Natural killer cell (primary cell): ENCODE data around the gene SEC24A. TPM values are rescaled to one million over a fixed set of nuclear protein-coding genes. Genes with fewer than 3 reads are reported as not detected.
"Not testable (repeated sequence)": the region's sequence is repeated elsewhere in the genome, so short reads cannot be mapped to it uniquely, and the experiment has no call there.

ENCODE experiments used
- ATAC-seq, 3 donors: fragments of 150-1000 bp in 2 of 3; fragments of 200-7000 bp in 1 of 3; cut with Tn5 transposase; 1 replicate in 1 of 3; 2 replicates in 2 of 3; pipeline ENCODE4 v1.10.0; 2021; ENCODE audit warnings: mild to moderate bottlenecking in 2 of 3, moderate library complexity in 2 of 3
- DNase-seq, 2 donors: peaks; one replicate each; pipeline versions ENCODE4 v3.0.0 to v3.0.0-alpha.2; 2013 to 2021; ENCODE audit warnings: mixed read lengths in 1 of 2
- H3K27ac ChIP-seq: one replicate; pipeline ENCODE4 v1.5.1; 2013; ENCODE audit warnings: mild to moderate bottlenecking, low read length
- H3K27me3 ChIP-seq: one replicate; pipeline ENCODE4 v1.6.1; 2013; ENCODE audit warnings: low read length; ENCODE audit not compliant: control insufficient read depth, insufficient read depth
- H3K36me3 ChIP-seq: one replicate; pipeline ENCODE4 v1.6.1; 2013; ENCODE audit warnings: low read length; ENCODE audit not compliant: control insufficient read depth, insufficient read depth
- H3K4me1 ChIP-seq: one replicate; pipeline ENCODE4 v1.6.1; 2013; ENCODE audit warnings: low read length; ENCODE audit not compliant: control insufficient read depth, insufficient read depth
- H3K4me3 ChIP-seq: one replicate; pipeline ENCODE4 v1.5.1; 2013; ENCODE audit warnings: low read length
- H3K9me3 ChIP-seq: one replicate; pipeline ENCODE4 v1.6.1; 2013; ENCODE audit warnings: low read length; ENCODE audit not compliant: control insufficient read depth, insufficient read depth
- H3K27ac Mint-ChIP-seq, 2 donors: one replicate each; pipeline ENCODE4 v1.8.0; 2022; ENCODE audit warnings: mild to moderate bottlenecking in 2 of 2, mixed read lengths in 2 of 2, moderate library complexity in 1 of 2
- H3K27me3 Mint-ChIP-seq, 2 donors: one replicate each; pipeline ENCODE4 v1.8.0; 2022; ENCODE audit warnings: low read depth in 2 of 2, mixed read lengths in 2 of 2
- H3K36me3 Mint-ChIP-seq: one replicate; pipeline ENCODE4 v1.8.0; 2022; ENCODE audit warnings: mixed read lengths
- H3K4me1 Mint-ChIP-seq, 2 donors: one replicate each; pipeline ENCODE4 v1.8.0; 2022; ENCODE audit warnings: mixed read lengths in 2 of 2
- H3K4me3 Mint-ChIP-seq: one replicate; pipeline ENCODE4 v1.8.0; 2022; ENCODE audit warnings: mild to moderate bottlenecking, moderate library complexity, mixed read lengths
- H3K9me3 Mint-ChIP-seq, 2 donors: one replicate each; pipeline ENCODE4 v1.8.0; 2022; ENCODE audit warnings: mixed read lengths in 2 of 2
- WGBS: methylation state at CpG from one replicate; pipeline ENCODE4 v1.1.7; 2013; ENCODE audit warnings: missing lambda C conversion rate; ENCODE audit not compliant: insufficient coverage; 5-methylcytosine and 5-hydroxymethylcytosine counted together
- intact Hi-C: fragments of 100-400 bp; cut with micrococcal nuclease; formaldehyde crosslinking; loops from one replicate; pipeline ENCODE4 v1.14.2; 2022
- total RNA-seq, 4 donors: library from RNA; stranded (reverse); fragments of 120-200 nt in 1 of 4; gene quantifications; one replicate each; pipeline versions ENCODE4 v1.2.3 to v1.2.4, GENCODE V29; 2013 to 2022
- TF ChIP-seq, protein P1 (sequence below): fragments of 200-600 bp; IDR thresholded peaks from one replicate; pipeline ENCODE4 v1.8.0; 2022; ENCODE audit warnings: antibody characterized with exemption

Gene SEC24A
- total RNA-seq, 3 donors from 2014 or later (not counting 1 experiment from before 2014, with no cell fraction given) = 20.9 to 26.1 (median 25.0) TPM

DNA sequence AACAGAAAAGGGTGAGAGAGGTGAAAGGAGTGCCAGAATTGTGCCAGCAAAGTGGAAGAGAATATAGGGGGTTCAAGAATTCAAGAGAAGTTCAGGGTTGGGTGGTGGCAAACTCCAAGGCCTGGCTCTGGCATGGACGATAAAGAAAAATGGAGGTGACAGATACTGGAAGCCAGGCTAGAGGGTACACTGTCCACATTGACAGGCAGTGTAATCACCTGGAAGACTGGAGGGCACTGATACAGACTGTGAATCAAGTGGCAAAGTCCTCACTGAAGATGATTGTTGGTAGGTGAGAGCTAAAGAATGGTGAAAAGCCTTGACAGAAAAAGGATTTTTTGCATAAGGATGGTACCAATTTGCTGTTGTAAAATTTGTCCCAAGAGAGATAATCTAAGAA, 23.0 kb upstream of the SEC24A start:
- H3K9me3 ChIP-seq = no peaks in the 10 kb centered on the region
- Mint-ChIP-seq H3K27me3 (no peaks in the 10 kb centered on the region), H3K9me3 (no peaks in the 10 kb centered on the region), H3K4me3 (no peak overlapping the region), H3K27ac (peak overlapping the region; percentile 1 to 2), H3K36me3 (no peaks in the 10 kb centered on the region), H3K4me1 (peaks cover 15 to 26% of the 10 kb centered on the region in 2 donors)
- ATAC-seq (no peak), DNase-seq (no peak)
- no peaks in the 10 kb centered on the region for H3K27me3 ChIP-seq
- peaks cover 22% of the 10 kb centered on the region for H3K36me3 ChIP-seq
- TF ChIP-seq, protein P1, sequence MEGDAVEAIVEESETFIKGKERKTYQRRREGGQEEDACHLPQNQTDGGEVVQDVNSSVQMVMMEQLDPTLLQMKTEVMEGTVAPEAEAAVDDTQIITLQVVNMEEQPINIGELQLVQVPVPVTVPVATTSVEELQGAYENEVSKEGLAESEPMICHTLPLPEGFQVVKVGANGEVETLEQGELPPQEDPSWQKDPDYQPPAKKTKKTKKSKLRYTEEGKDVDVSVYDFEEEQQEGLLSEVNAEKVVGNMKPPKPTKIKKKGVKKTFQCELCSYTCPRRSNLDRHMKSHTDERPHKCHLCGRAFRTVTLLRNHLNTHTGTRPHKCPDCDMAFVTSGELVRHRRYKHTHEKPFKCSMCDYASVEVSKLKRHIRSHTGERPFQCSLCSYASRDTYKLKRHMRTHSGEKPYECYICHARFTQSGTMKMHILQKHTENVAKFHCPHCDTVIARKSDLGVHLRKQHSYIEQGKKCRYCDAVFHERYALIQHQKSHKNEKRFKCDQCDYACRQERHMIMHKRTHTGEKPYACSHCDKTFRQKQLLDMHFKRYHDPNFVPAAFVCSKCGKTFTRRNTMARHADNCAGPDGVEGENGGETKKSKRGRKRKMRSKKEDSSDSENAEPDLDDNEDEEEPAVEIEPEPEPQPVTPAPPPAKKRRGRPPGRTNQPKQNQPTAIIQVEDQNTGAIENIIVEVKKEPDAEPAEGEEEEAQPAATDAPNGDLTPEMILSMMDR = no peak
- 96% methylated on average over 1 of the region's 1 CpG for WGBS
- H3K27ac ChIP-seq = no peak overlapping the region
- intact Hi-C loops = no loop called here
- no peak overlapping the region for H3K4me3 ChIP-seq
- H3K4me1 ChIP-seq = no peaks in the 10 kb centered on the region

DNA sequence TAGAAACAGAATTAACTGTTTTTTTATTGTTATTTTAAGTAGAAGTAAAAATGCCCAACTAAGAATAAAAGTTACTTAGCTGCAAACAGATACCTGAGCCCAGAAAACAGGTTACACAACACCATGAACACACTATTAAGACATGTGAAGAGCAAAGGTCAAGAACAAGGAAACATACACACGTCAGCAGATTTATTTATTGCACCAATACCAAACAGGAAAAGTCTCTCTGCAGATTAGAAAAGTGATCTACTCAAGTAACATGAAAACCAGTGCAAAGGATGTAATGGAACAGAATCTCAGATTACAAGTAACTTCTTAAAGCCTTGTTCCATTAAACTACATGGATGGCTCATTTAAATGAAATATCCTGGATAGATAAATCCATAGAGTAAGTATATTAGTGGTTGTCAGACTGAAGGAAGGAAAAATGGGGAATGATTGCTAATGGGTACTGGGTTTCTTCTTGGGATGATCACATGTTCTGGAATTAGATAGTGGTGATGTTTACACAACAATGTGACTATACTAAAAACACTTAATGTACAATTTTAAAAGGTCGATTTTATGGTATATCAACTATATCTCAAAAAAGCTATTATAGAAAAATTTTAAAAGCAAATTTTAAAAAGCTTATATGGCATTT, 22.1 kb upstream of the SEC24A start:
- H3K36me3 Mint-ChIP-seq = no peaks in the 10 kb centered on the region
- no peak for ATAC-seq
- Histone ChIP-seq H3K36me3 (peaks cover 16% of the 10 kb centered on the region), H3K4me3 (no peak overlapping the region), H3K4me1 (peaks cover under 1% of the 10 kb centered on the region), H3K9me3 (no peaks in the 10 kb centered on the region), H3K27me3 (no peaks in the 10 kb centered on the region), H3K27ac (no peak overlapping the region)
- peaks cover 21 to 26% of the 10 kb centered on the region in 2 donors for H3K4me1 Mint-ChIP-seq
- H3K4me3 Mint-ChIP-seq = no peak overlapping the region
- peak overlapping the region in 1 of 2 donors; percentile 74 for H3K27ac Mint-ChIP-seq
- no peak for DNase-seq
- TF ChIP-seq, protein P1 = no peak
- no peaks in the 10 kb centered on the region for H3K9me3 Mint-ChIP-seq
- 89% methylated on average over 1 of the region's 2 CpGs for whole genome bisulfite sequencing
- H3K27me3 Mint-ChIP-seq = no peaks in the 10 kb centered on the region
- intact Hi-C loops = no loop called here

DNA sequence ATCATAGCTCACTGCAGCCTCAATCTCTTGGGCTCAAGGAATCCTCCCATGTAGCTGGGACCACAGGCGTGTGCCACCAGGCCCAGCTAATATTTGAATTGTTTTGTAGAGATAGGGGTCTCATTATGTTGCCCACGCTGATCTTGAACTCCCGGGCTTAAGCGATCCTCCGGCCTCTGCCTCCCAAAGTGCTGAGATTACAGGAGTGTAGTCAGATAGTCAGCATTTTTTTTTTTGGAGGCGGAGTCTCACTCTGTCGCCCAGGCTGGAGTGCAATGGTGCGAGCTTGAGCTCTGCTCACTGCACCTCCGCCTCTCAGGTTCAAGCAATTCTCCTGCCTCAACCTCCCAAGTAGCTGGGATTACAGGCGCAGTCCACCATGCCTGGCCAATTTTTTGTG, 14.4 kb upstream of the SEC24A start:
- H3K4me3 Mint-ChIP-seq = no peak overlapping the region
- ATAC-seq = no peak
- Histone ChIP-seq H3K27ac (no peak overlapping the region), H3K36me3 (no peaks in the 10 kb centered on the region), H3K4me1 (peaks cover 17% of the 10 kb centered on the region), H3K9me3 (no peaks in the 10 kb centered on the region), H3K27me3 (no peaks in the 10 kb centered on the region), H3K4me3 (no peak overlapping the region)
- H3K27me3 Mint-ChIP-seq = no peaks in the 10 kb centered on the region
- TF ChIP-seq, protein P1 = no peak
- DNase-seq = no peak
- H3K36me3 Mint-ChIP-seq = no peaks in the 10 kb centered on the region
- 95% methylated on average over 10 of the region's 10 CpGs for WGBS
- intact Hi-C loops = loop anchor here (5.0 to 10.0 kb wide), 2 partner anchors 267 to 271 kb away; partner anchors contain the start of genes CDKL3 and PCBD2
- no peak overlapping the region for H3K27ac Mint-ChIP-seq
- H3K4me1 Mint-ChIP-seq = peaks cover 4 to 5% of the 10 kb centered on the region in 2 donors
- H3K9me3 Mint-ChIP-seq = no peaks in the 10 kb centered on the region

DNA sequence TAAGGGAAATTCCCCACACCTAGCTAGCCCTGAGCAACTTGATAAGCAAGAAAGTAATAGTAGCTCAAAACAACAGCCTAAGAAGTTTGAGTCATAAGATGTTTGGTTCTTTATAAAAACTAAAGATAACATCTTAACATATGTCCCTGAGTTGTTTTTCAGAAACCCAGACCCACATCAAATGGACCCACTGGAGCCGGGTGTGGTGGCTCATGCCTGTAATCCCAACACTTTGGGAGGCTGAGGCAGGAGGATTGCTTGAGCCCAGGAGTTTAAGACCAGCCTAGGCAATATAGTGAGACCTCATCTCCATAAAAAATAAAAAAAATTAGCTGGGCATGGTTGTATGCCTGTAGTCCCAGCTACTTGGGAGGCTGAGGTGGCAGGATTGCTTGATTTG, 13.2 kb upstream of the SEC24A start:
- peaks cover 17% of the 10 kb centered on the region for H3K4me1 ChIP-seq
- ATAC-seq, H3K27ac Mint-ChIP-seq, H3K27ac ChIP-seq, H3K36me3 ChIP-seq, H3K27me3 ChIP-seq, H3K4me1 Mint-ChIP-seq, H3K9me3 ChIP-seq, DNase-seq, H3K36me3 Mint-ChIP-seq, H3K4me3 ChIP-seq, H3K27me3 Mint-ChIP-seq, H3K9me3 Mint-ChIP-seq: not testable (repeated sequence)
- 100% methylated on average over 1 of the region's 1 CpG for WGBS
- intact Hi-C loops = loop anchor here (10.0 kb wide), 1 partner anchor 269 kb away; the partner anchor contains the start of gene PCBD2
- peak overlapping the region; percentile 51 for H3K4me3 Mint-ChIP-seq
